ENCODE measurements around the gene CYB5R3. TPM values are rescaled to one million over a fixed set of nuclear protein-coding genes. Genes with fewer than 3 reads are reported as not detected.

CYB5R3 gene
- total RNA-seq, 2 donors from 2014 or later: 125 to 455 TPM

GRCh38 chr22:42683578-42684283, 34.5 kb upstream of the CYB5R3 start:
- DNase-seq (ENCODE audit: low spot score): no peak
- Histone ChIP-seq H3K27me3 (replicated peaks; ENCODE audit: insufficient read depth) (no peaks in the 10 kb centered on the region), H3K36me3 (no peaks in the 10 kb centered on the region), H3K4me3 (no peak overlapping the region), H3K27ac (peak overlapping the region; percentile 38 to 43), H3K4me1 (replicated peaks) (peaks cover 17% of the 10 kb centered on the region), H3K9me3 (no peaks in the 10 kb centered on the region)
- TF ChIP-seq POLR2A (IDR thresholded peaks at IDR 0.05) (no peak), POLR2AphosphoS5 (IDR thresholded peaks at IDR 0.05) (no peak)
- TF ChIP-seq, protein P1, sequence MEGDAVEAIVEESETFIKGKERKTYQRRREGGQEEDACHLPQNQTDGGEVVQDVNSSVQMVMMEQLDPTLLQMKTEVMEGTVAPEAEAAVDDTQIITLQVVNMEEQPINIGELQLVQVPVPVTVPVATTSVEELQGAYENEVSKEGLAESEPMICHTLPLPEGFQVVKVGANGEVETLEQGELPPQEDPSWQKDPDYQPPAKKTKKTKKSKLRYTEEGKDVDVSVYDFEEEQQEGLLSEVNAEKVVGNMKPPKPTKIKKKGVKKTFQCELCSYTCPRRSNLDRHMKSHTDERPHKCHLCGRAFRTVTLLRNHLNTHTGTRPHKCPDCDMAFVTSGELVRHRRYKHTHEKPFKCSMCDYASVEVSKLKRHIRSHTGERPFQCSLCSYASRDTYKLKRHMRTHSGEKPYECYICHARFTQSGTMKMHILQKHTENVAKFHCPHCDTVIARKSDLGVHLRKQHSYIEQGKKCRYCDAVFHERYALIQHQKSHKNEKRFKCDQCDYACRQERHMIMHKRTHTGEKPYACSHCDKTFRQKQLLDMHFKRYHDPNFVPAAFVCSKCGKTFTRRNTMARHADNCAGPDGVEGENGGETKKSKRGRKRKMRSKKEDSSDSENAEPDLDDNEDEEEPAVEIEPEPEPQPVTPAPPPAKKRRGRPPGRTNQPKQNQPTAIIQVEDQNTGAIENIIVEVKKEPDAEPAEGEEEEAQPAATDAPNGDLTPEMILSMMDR (IDR thresholded peaks at IDR 0.05): no peak
- WGBS: 37% methylated on average over 8 of the region's 8 CpGs
- intact Hi-C loops (cut with DNase I): no loop called here

DNA sequence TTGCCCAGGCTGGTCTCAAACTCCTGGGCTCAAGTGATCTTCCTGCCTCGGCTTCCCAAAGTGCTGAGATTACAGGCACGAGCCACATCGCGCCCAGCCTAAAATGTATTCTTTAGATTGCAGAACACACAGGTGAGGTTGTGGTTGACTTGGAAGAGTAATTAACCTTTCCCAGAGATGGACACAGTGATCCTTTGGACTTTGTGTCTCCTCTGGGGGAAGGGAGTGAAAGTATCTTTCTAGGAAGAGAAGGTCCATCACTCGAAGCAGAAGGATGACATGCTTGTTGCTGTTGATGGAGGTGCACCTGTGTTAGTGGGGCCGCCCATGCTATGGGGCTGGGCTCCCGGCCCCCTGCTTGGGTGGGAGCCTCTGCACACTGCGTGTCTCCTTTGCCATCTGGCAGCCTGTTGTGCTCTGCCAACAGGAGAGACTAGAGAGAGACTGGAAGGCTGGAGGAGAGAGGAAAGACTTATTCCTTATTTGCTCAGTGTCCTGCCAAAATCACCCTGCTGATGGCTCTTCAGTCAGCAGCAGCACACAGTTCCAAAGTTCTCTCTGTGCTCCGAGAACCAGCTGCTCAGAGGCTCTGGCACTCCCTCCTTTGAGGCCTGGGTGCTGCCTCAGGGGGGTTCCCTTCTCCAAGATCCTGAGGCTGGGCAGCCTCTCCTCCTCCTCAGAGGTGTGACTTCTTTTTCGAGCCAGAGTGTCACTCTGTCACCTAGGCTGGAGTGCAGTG, 33.1 kb upstream of the CYB5R3 start:
- H3K36me3 ChIP-seq: no peaks in the 10 kb centered on the region
- H3K4me1 ChIP-seq (replicated peaks): peaks cover 9% of the 10 kb centered on the region
- H3K27me3 ChIP-seq (replicated peaks; ENCODE audit: insufficient read depth): no peaks in the 10 kb centered on the region
- peak overlapping the region; percentile 38 to 43 for H3K27ac ChIP-seq
- TF ChIP-seq, protein P1 (IDR thresholded peaks at IDR 0.05): peak in 1 of 4 experiments; percentile 27
- TF ChIP-seq POLR2A (IDR thresholded peaks at IDR 0.05): no peak
- TF ChIP-seq POLR2AphosphoS5 (IDR thresholded peaks at IDR 0.05): peak; percentile 51
- DNase-seq (ENCODE audit: low spot score): no peak
- 50% methylated on average over 10 of the region's 10 CpGs for WGBS
- H3K4me3 ChIP-seq: no peak overlapping the region
- H3K9me3 ChIP-seq: no peaks in the 10 kb centered on the region
- intact Hi-C loops (cut with DNase I): no loop called here

DNA sequence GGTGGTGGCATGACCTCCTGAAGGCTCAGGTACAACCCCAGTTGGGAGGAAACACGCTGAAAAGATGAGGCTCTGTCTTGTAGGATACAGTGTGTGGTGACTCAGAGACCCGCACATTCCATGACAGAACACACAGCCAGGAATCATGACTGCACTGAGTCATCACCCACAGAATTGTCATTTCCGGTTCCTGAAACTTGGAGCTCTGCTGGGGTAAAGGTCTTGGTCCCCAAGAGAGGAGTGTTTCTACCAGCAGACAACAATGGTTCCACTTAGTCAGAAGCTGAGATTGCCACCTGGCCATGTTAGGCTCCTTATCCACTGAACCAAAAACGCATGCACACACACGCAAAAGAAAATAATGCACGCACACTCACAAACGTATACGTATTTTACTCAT, 31.5 kb upstream of the CYB5R3 start:
- Histone ChIP-seq H3K4me1 (replicated peaks) (peaks cover 11% of the 10 kb centered on the region), H3K4me3 (no peak overlapping the region), H3K9me3 (no peaks in the 10 kb centered on the region), H3K27me3 (replicated peaks; ENCODE audit: insufficient read depth) (no peaks in the 10 kb centered on the region), H3K36me3 (no peaks in the 10 kb centered on the region), H3K27ac (no peak overlapping the region)
- TF ChIP-seq, protein P1 (IDR thresholded peaks at IDR 0.05): no peak
- no peak for TF ChIP-seq POLR2AphosphoS5 (IDR thresholded peaks at IDR 0.05)
- intact Hi-C loops (cut with DNase I): no loop called here
- DNase-seq (ENCODE audit: low spot score): no peak
- 84% methylated on average over 8 of the region's 8 CpGs for WGBS

DNA sequence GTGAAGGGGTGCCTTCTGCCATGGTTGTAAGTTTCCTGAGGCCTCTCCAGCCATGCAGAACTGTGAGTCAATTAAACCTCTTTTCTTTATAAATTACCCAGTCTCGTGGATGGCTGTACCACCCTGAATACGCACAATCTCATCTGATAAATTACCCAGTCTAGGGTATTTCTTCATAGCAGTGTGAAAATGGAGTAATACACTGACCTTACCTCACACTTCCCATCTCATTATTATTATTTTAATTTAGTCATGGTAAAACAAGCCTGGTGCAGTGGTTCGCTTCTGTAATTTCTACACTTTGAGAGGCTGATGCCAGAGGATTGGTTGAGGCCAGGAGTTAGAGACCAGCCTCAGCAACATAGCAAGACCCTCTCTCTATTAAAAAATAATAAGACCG, 30.5 kb upstream of the CYB5R3 start:
- WGBS: 90% methylated on average over 4 of the region's 4 CpGs
- DNase-seq (ENCODE audit: low spot score): no peak
- Histone ChIP-seq H3K4me3 (no peak overlapping the region), H3K9me3 (no peaks in the 10 kb centered on the region), H3K36me3 (no peaks in the 10 kb centered on the region), H3K27me3 (replicated peaks; ENCODE audit: insufficient read depth) (no peaks in the 10 kb centered on the region), H3K4me1 (replicated peaks) (peaks cover 11% of the 10 kb centered on the region), H3K27ac (no peak overlapping the region)
- TF ChIP-seq POLR2AphosphoS5 (IDR thresholded peaks at IDR 0.05) (no peak), POLR2A (IDR thresholded peaks at IDR 0.05) (no peak)
- TF ChIP-seq, protein P1 (IDR thresholded peaks at IDR 0.05): no peak
- intact Hi-C loops (cut with DNase I): no loop called here

All from prostate gland (tissue), 2 donors.